Nephron progenitor cell (in vitro differentiated cells): Measurements from ENCODE around the gene WARS2.
A peak's percentile ranks its signal among the peaks of the same experiment; 100 is the strongest.

Experiments
- DNase-seq: peaks from one replicate; pipeline ENCODE4 v3.0.0; 2021
- H3K27ac Mint-ChIP-seq: 2 replicates; pipeline ENCODE4 v1.8.0; 2021; ENCODE audit warnings: mild to moderate bottlenecking, moderate library complexity, mixed read lengths
- H3K27me3 Mint-ChIP-seq: 2 replicates; pipeline ENCODE4 v1.8.0; 2021; ENCODE audit warnings: mild to moderate bottlenecking, low read depth, mixed read lengths; ENCODE audit not compliant: poor library complexity
- H3K36me3 Mint-ChIP-seq: 2 replicates; pipeline ENCODE4 v1.8.0; 2021; ENCODE audit warnings: low read depth, mixed read lengths
- H3K4me1 Mint-ChIP-seq: 2 replicates; pipeline ENCODE4 v1.8.0; 2021; ENCODE audit warnings: mixed read lengths
- H3K4me3 Mint-ChIP-seq: 2 replicates; pipeline ENCODE4 v1.8.0; 2021; ENCODE audit warnings: mild to moderate bottlenecking, moderate library complexity, mixed read lengths
- H3K9me3 Mint-ChIP-seq: 2 replicates; pipeline ENCODE4 v1.8.0; 2021; ENCODE audit warnings: mild to moderate bottlenecking, moderate library complexity, mixed read lengths
- CTCF ChIP-seq: fragments of 200-600 bp; sonication (generic); IDR thresholded peaks from 2 replicates; pipeline ENCODE4 v1.5.0; 2021; ENCODE audit warnings: antibody characterized with exemption

The WARS2 gene

DNA sequence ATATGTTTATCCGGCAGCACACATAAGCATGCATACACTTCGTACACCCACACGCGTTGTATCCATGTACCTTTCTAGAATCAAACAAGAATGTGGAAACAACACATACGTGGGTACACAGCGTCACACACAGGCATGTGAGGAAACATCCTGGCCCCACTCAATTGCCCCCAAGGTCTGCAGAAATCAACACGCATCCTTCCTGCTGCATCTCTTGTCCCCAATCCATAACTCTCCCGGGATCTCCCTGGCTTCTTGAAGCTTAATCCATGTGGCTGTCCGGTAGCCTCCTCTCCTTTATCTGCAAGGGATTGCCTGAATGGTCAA lies 146.8 kb downstream of the WARS2 start:
- Mint-ChIP-seq H3K4me3 (peak overlapping the region; percentile 64), H3K4me1 (peaks cover 57% of the 10 kb centered on the region), H3K27me3 (peaks cover 98% of the 10 kb centered on the region), H3K9me3 (peaks cover 5% of the 10 kb centered on the region), H3K36me3 (no peaks in the 10 kb centered on the region), H3K27ac (no peak overlapping the region)
- no peak for TF ChIP-seq CTCF
- no peak for DNase-seq

DNA sequence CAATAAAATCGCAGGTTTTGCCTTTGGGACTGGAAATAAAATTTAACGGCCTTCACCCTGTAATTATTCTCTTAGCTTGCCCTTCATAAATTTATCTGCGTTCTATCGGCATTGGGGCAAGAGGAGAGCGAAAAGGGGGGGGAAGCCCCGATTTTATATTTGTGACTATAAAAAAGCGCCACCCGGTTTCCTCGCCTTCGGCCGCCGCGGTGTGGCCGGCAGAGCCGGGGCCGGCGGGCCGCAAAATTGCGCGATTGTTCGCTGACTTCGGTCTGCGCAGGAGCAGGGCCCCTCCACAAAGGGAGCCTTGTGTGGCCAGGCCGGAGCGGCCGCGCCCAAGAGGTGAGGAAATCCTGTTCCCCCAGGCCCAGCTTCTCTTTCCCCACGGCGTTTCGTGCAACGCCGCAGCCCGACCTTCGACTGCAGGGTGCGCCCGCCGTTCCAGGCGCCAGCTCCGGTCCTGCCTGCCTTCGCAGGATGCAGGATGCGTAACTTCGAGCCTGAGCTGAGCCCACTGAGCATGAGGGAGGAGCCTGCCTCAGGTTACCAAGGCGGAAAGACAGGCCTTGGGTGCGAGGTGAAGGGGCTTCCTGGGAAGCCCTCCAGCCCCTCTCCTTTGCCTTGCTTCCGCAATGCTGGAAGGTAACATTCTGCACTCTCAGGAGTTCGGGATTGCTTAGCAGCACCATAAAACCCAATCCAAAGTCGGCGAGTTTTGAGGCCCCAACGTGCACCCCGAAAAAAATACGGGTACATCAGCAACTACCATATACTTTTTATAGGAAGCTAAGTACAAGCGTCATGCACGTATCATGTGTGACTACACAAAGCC lies 147.4 kb downstream of the WARS2 start:
- TF ChIP-seq CTCF: no peak
- peaks cover 57% of the 10 kb centered on the region for H3K4me1 Mint-ChIP-seq
- H3K9me3 Mint-ChIP-seq: peaks cover 5% of the 10 kb centered on the region
- no peaks in the 10 kb centered on the region for H3K36me3 Mint-ChIP-seq
- peaks cover 98% of the 10 kb centered on the region for H3K27me3 Mint-ChIP-seq
- H3K27ac Mint-ChIP-seq: no peak overlapping the region
- no peak for DNase-seq
- H3K4me3 Mint-ChIP-seq: peak overlapping the region; percentile 58

GRCh38 chr1:118992237-118992825 lies 148.1 kb downstream of the WARS2 start:
- Mint-ChIP-seq H3K27ac (no peak overlapping the region), H3K27me3 (peaks cover 99% of the 10 kb centered on the region), H3K4me3 (peak overlapping the region; percentile 61), H3K9me3 (peaks cover 5% of the 10 kb centered on the region), H3K4me1 (peaks cover 56% of the 10 kb centered on the region), H3K36me3 (no peaks in the 10 kb centered on the region)
- no peak for TF ChIP-seq CTCF
- no peak for DNase-seq

- Mint-ChIP-seq H3K4me3 (no peak overlapping the region), H3K27me3 (peaks cover 100% of the 10 kb centered on the region), H3K27ac (no peak overlapping the region), H3K4me1 (peaks cover 64% of the 10 kb centered on the region), H3K9me3 (peaks cover 5% of the 10 kb centered on the region), H3K36me3 (no peaks in the 10 kb centered on the region)
- DNase-seq: no peak
- no peak for TF ChIP-seq CTCF
Measured at GRCh38 chr1:118991448-118991847, 149.0 kb downstream of the WARS2 start.

DNA sequence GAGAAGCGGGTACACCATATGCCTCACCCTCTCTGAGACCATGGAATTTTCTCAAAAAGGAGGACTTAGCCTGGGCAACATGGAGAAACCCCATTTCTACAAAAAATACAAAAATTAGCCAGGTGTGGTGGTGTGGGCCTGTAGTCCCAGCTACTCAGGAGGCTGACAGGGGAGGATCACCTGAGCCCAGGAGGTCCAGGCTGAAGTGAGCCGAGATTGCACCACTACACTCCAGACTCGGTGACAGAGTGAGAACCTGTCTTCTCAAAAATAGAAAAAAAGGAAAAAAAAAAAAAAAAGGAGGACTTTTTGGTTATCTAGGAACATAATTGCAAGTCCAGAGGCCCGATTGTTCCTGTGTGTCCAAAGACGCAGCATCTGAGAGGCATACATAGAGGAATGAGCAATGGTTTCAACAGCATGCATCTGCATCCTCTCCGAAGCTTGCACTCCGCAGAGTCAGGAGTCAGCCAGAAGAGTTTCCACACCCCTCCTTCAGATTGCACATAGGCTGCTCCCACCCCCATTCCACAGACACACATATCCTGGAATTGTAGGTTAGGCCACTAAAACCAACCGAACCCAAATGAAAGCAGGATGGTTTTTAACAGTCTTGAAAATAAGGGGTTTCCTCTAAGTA lies 149.8 kb downstream of the WARS2 start:
- peaks cover 72% of the 10 kb centered on the region for H3K4me1 Mint-ChIP-seq
- no peak overlapping the region for H3K27ac Mint-ChIP-seq
- H3K36me3 Mint-ChIP-seq: no peaks in the 10 kb centered on the region
- DNase-seq: no peak
- H3K9me3 Mint-ChIP-seq: peaks cover 5% of the 10 kb centered on the region
- H3K4me3 Mint-ChIP-seq: no peak overlapping the region
- TF ChIP-seq CTCF: no peak
- H3K27me3 Mint-ChIP-seq: peaks cover 100% of the 10 kb centered on the region
